Camera-type eye (tissue), 1 donor: ENCODE results near the gene SPDYE1. TPM values are rescaled to one million over a fixed set of nuclear protein-coding genes. Genes with fewer than 3 reads are reported as not detected.

Experiments used
- total RNA-seq: library from RNA; depleted of rRNA; stranded (reverse); fragments of >200 nt; gene quantifications from one replicate; pipeline ENCODE4 v1.2.3, GENCODE V29; 2014

The SPDYE1 gene
- total RNA-seq, result not detected

GRCh38 chr7:43997532-43997931 lies at the start of gene SPDYE1:
TSS of gene SPDYE1 (plus strand) at chr7:43997897. CDS start at chr7:43999950, 2,053 bp downstream.

GRCh38 chr7:44044315-44045225 lies 46.9 kb downstream of the SPDYE1 start, which contains the start of gene DBNL:
TSS of gene DBNL (plus strand) at chr7:44044702. CDS start at chr7:44044738, 36 bp downstream.

Other genes with a start within 250 kb of the SPDYE1 start
- gene BLVRA, start 239.2 kb upstream of the SPDYE1 start, total RNA-seq, result 18.3 TPM
- 43.3 TPM for gene MRPS24, start 128.4 kb upstream of the SPDYE1 start, total RNA-seq
- gene URGCP, start 91.3 kb upstream of the SPDYE1 start, total RNA-seq, result 39.3 TPM
- 16.0 TPM for gene UBE2D4, start 71.5 kb upstream of the SPDYE1 start, total RNA-seq
- gene DBNL, start 46.8 kb downstream of the SPDYE1 start, total RNA-seq, result 95.1 TPM
- 23.7 TPM for gene PGAM2, start 67.7 kb downstream of the SPDYE1 start, total RNA-seq
- gene POLM, start 84.6 kb downstream of the SPDYE1 start, total RNA-seq, result 32.7 TPM
- gene AEBP1, start 106.4 kb downstream of the SPDYE1 start, total RNA-seq, result 143 TPM
- 55.3 TPM for gene POLD2, start 125.7 kb downstream of the SPDYE1 start, total RNA-seq
- not detected for gene MYL7, start 143.4 kb downstream of the SPDYE1 start, total RNA-seq
- gene GCK, start 191.5 kb downstream of the SPDYE1 start, total RNA-seq, result 5.9 TPM
- gene YKT6, start 203.1 kb downstream of the SPDYE1 start, total RNA-seq, result 53.3 TPM